Natural killer cell treated with Interleukin-12 subunit alpha and Interleukin-12 subunit beta and Interleukin-15 and Interleukin-18, amount 100 ng/mL, for 72 hours (primary cell): ENCODE results near the gene TH. TPM values are rescaled to one million over a fixed set of nuclear protein-coding genes. Genes with fewer than 3 reads are reported as not detected.

Experiments used
- ATAC-seq, 2 donors: fragments of 150-1000 bp; cut with Tn5 transposase in 1 of 2; sonication (Bioruptor Pico), chemical (Tn5 transposase) in 1 of 2; 2 replicates each; pipeline ENCODE4 v1.10.0; 2021
- DNase-seq: peaks from one replicate; pipeline ENCODE4 v3.0.0; 2022; ENCODE audit warnings: low spot score
- H3K27ac Mint-ChIP-seq, 2 donors: 1 replicate in 1 of 2; 2 replicates in 1 of 2; pipeline ENCODE4 v1.8.0; 2022; ENCODE audit warnings: mixed read lengths in 2 of 2, mild to moderate bottlenecking in 1 of 2, moderate library complexity in 1 of 2
- H3K27me3 Mint-ChIP-seq, 2 donors: 1 replicate in 1 of 2; 2 replicates in 1 of 2; pipeline ENCODE4 v1.8.0; 2022; ENCODE audit warnings: mixed read lengths in 2 of 2
- H3K36me3 Mint-ChIP-seq: one replicate; pipeline ENCODE4 v1.8.0; 2022; ENCODE audit warnings: mixed read lengths
- H3K4me1 Mint-ChIP-seq, 2 donors: 1 replicate in 1 of 2; 2 replicates in 1 of 2; pipeline ENCODE4 v1.8.0; 2022; ENCODE audit warnings: low read depth in 2 of 2, mixed read lengths in 2 of 2, mild to moderate bottlenecking in 1 of 2
- H3K4me3 Mint-ChIP-seq: one replicate; pipeline ENCODE4 v1.8.0; 2022; ENCODE audit warnings: mixed read lengths
- H3K9me3 Mint-ChIP-seq: 2 replicates; pipeline ENCODE4 v1.8.0; 2022; ENCODE audit warnings: mixed read lengths
- total RNA-seq, 2 donors: library from RNA; stranded (reverse); gene quantifications; one replicate each; pipeline ENCODE4 v1.2.3, GENCODE V29; 2022

TH gene
- total RNA-seq, 2 donors from 2014 or later, result not detected

- DNase-seq, result no peak
- H3K27me3 Mint-ChIP-seq, result no peaks in the 10 kb centered on the region
- peak overlapping the region; percentile 69 for H3K4me3 Mint-ChIP-seq
- peaks cover 14 to 19% of the 10 kb centered on the region in 2 donors for H3K4me1 Mint-ChIP-seq
- no peaks in the 10 kb centered on the region for H3K9me3 Mint-ChIP-seq
- H3K36me3 Mint-ChIP-seq, result no peaks in the 10 kb centered on the region
- peak overlapping the region in 1 of 2 donors; percentile 68 for H3K27ac Mint-ChIP-seq
- ATAC-seq, result no peak
Measured at GRCh38 chr11:2212411-2213251, 41.0 kb upstream of the TH start.

DNA sequence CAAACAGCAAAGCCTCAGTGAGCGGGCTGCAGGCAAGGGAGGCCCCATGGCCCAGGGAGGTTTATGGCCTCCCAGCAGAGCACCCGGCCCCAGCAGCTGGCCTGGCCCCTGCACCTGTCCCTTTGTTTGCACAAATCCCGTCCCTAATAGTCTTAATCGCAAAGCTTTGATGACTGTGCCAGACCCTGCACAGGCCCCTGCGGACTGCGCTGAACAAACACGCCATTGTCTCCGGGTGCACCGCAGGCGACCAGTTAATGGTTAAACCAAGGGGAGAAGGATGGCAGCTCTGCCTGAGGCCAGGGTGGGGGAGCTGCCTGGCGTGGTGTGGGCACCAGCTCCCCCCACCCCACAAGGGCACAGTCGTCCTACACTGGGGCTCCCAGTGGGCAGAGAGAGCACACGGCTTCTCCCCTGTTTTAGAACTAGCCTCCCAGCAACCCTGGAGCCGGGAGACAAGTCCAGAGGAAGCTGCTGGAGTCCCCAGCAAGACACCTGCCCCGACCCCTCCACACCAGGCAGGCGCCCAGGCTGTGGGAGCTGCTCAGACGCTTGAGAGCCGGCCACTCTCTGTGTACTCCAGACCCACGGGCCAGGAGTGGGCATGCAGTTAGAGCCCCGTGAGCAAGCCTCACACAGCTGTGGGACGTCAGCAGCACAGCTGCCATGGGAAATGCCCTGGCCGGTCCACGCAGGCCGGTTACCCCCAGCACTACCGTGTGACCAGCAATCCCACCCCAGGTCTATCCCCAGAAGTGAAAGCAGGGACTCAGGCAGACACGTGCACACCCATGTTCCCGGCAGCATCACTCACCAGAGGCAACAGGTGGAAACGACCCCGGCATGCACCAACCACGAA lies 39.7 kb upstream of the TH start:
- Mint-ChIP-seq H3K4me1 (peaks cover 14 to 19% of the 10 kb centered on the region in 2 donors), H3K36me3 (no peaks in the 10 kb centered on the region), H3K9me3 (no peaks in the 10 kb centered on the region), H3K27ac (no peak overlapping the region), H3K4me3 (no peak overlapping the region), H3K27me3 (no peaks in the 10 kb centered on the region)
- DNase-seq (no peak), ATAC-seq (no peak)

- ATAC-seq (no peak), DNase-seq (no peak)
- no peak overlapping the region for H3K4me3 Mint-ChIP-seq
- no peaks in the 10 kb centered on the region for H3K27me3 Mint-ChIP-seq
- H3K27ac Mint-ChIP-seq, result no peak overlapping the region
- peaks cover 14 to 19% of the 10 kb centered on the region in 2 donors for H3K4me1 Mint-ChIP-seq
- no peaks in the 10 kb centered on the region for H3K9me3 Mint-ChIP-seq
- H3K36me3 Mint-ChIP-seq, result no peaks in the 10 kb centered on the region
Measured at GRCh38 chr11:2210366-2211112, 38.9 kb upstream of the TH start.

- H3K4me3 Mint-ChIP-seq, result no peak overlapping the region
- no peaks in the 10 kb centered on the region for H3K27me3 Mint-ChIP-seq
- ATAC-seq, result no peak
- DNase-seq, result no peak
- no peaks in the 10 kb centered on the region for H3K9me3 Mint-ChIP-seq
- H3K4me1 Mint-ChIP-seq, result peaks cover 14 to 17% of the 10 kb centered on the region in 2 donors
- no peak overlapping the region for H3K27ac Mint-ChIP-seq
- H3K36me3 Mint-ChIP-seq, result no peaks in the 10 kb centered on the region
Measured at GRCh38 chr11:2209900-2210321, 38.3 kb upstream of the TH start.

- Mint-ChIP-seq H3K4me3 (no peak overlapping the region), H3K4me1 (peaks cover 10 to 12% of the 10 kb centered on the region in 2 donors), H3K36me3 (no peaks in the 10 kb centered on the region), H3K27ac (no peak overlapping the region), H3K9me3 (no peaks in the 10 kb centered on the region), H3K27me3 (no peaks in the 10 kb centered on the region)
- ATAC-seq (no peak), DNase-seq (no peak)
Measured at GRCh38 chr11:2209370-2209801, 37.8 kb upstream of the TH start.

DNA sequence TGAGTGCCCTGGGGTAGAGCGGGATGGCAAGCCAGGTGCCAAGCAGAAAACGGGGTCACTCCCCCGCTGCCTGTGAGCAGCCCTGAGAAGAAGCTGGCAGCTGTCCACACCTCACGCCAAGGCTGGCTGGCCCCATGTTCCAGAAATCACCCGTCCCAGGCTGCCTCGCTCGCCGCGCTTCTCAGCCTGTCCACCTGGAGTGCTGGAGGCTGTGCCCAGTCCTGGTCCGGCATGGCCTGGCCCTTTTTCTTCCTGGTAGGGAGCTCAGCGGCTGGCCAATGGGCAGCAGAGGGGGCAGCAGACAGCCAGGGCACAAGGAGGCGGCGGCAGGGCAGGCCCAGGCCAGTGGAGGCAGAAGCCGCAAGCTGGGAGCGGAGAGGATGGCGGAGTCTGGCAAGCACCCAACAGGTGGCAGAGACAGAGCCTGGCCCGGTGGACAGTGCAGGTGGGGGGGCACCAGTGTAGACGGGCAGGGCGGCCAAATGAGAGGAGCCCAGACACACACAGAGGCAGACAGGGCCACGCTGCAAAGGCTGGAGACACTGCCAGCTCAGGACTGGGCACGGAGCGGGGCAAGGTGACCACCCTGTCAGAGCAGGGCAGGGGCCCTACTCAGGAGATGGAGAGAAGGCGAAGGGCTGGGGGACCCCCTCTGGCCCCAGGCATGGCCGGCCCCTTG lies 37.2 kb upstream of the TH start:
- no peak overlapping the region for H3K27ac Mint-ChIP-seq
- H3K4me1 Mint-ChIP-seq, result peaks cover 5 to 7% of the 10 kb centered on the region in 2 donors
- H3K36me3 Mint-ChIP-seq, result no peaks in the 10 kb centered on the region
- no peak for DNase-seq
- no peak for ATAC-seq
- no peak overlapping the region for H3K4me3 Mint-ChIP-seq
- H3K9me3 Mint-ChIP-seq, result no peaks in the 10 kb centered on the region
- H3K27me3 Mint-ChIP-seq, result no peaks in the 10 kb centered on the region

- Mint-ChIP-seq H3K4me1 (no peaks in the 10 kb centered on the region), H3K27ac (no peak overlapping the region), H3K27me3 (no peaks in the 10 kb centered on the region), H3K36me3 (no peaks in the 10 kb centered on the region), H3K9me3 (no peaks in the 10 kb centered on the region), H3K4me3 (no peak overlapping the region)
- no peak for DNase-seq
- ATAC-seq, result no peak
Measured at GRCh38 chr11:2207773-2208621, 36.4 kb upstream of the TH start.

- DNase-seq, result no peak
- no peak overlapping the region for H3K27ac Mint-ChIP-seq
- no peaks in the 10 kb centered on the region for H3K27me3 Mint-ChIP-seq
- no peak for ATAC-seq
- no peaks in the 10 kb centered on the region for H3K4me1 Mint-ChIP-seq
- no peaks in the 10 kb centered on the region for H3K36me3 Mint-ChIP-seq
- H3K9me3 Mint-ChIP-seq, result no peaks in the 10 kb centered on the region
- no peak overlapping the region for H3K4me3 Mint-ChIP-seq
Measured at GRCh38 chr11:2207212-2207611, 35.6 kb upstream of the TH start.

DNA sequence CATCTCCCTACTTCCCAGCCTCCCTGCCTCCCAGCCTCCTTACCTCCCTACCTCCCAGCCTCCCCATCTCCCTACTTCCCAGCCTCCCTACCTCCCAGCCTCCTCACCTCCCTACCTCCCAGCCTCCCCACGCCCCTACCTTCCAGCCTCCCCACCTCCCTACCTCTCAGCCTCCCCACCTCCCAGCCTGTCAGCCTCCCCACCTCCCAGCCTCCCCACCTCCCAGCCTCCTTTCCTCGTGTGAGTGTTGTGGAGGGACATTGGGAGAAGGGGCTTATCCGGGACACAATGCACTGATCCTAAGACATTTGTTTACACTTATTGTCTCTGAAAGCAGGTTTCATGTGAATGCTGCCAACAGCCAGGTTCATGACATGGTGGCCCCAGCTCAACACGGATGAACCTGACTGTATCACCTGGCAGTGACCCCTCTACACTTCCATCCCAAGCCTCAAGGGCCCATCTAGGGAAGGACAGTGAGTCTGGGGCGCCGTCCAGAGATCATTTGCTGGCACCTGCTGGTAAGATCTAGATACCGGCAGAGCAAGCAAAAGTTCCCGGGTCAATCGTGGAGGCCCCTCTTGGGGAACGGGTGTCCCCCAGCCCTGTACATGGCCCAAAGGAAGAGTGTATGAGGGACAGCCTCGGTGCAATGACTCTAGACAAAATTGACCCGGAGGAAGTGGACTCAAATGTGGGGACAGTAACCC lies 34.5 kb upstream of the TH start:
- H3K4me3 Mint-ChIP-seq, result no peak overlapping the region
- no peaks in the 10 kb centered on the region for H3K36me3 Mint-ChIP-seq
- H3K4me1 Mint-ChIP-seq, result peaks cover 0 to 2% of the 10 kb centered on the region in 2 donors
- H3K27ac Mint-ChIP-seq, result no peak overlapping the region
- no peak for DNase-seq
- no peaks in the 10 kb centered on the region for H3K9me3 Mint-ChIP-seq
- H3K27me3 Mint-ChIP-seq, result no peaks in the 10 kb centered on the region
- ATAC-seq, result no peak

DNA sequence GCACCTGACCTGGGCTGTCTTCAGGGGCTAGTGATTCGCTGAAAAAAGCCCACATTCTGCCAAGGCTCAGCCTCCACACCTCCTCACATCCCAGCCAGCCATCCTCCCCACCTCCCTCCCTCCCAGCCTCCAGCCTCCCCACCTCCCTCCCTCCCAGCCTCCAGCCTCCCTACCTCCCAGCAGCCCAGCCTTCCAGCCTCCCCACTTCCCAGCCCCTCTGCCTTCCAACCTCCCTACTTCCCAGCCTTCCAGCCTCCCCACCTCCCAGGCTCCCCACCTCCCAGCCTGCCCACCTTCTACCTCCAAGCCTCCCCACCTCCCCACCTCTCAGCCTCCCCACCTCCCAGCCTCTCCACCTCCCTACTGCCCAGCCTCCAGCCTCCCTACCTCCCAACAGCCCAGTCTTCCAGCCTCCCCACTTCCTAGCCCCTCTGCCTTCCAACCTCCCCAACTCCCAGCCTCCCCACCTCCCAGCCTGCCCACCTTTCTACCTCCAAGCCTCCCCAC lies 33.7 kb upstream of the TH start:
- Mint-ChIP-seq H3K36me3 (no peaks in the 10 kb centered on the region), H3K4me1 (peaks cover 0 to 6% of the 10 kb centered on the region in 2 donors), H3K4me3 (no peak overlapping the region), H3K27me3 (no peaks in the 10 kb centered on the region), H3K9me3 (no peaks in the 10 kb centered on the region), H3K27ac (no peak overlapping the region)
- DNase-seq (no peak), ATAC-seq (no peak)

- Mint-ChIP-seq H3K4me1 (peaks cover 0 to 6% of the 10 kb centered on the region in 2 donors), H3K27ac (no peak overlapping the region), H3K9me3 (no peaks in the 10 kb centered on the region), H3K36me3 (no peaks in the 10 kb centered on the region), H3K4me3 (no peak overlapping the region), H3K27me3 (no peaks in the 10 kb centered on the region)
- DNase-seq, result peak; percentile 49
- ATAC-seq, result no peak
Measured at GRCh38 chr11:2204361-2205213, 33.0 kb upstream of the TH start.
